Spleen (tissue), 11 donors: Measurements from ENCODE around the gene CNTNAP2. TPM values are rescaled to one million over a fixed set of nuclear protein-coding genes. Genes with fewer than 3 reads are reported as not detected.

Experiments
- DNase-seq: peaks from one replicate; pipeline ENCODE4 v3.0.0-alpha.2; 2020
- H3K27ac ChIP-seq, 8 donors: fragments of 200-600 bp; sonication (generic) in 7 of 8; 1 replicate in 4 of 8; 2 replicates in 4 of 8; pipeline versions ENCODE4 v1.5.0 to v1.8.0; 2016 to 2021; ENCODE audit warnings: inconsistent platforms in 4 of 8, mild to moderate bottlenecking in 4 of 8, moderate library complexity in 1 of 8
- H3K27me3 ChIP-seq, 7 donors: fragments of 200-600 bp; sonication (generic) in 6 of 7; replicated peaks in 1 of 7; 1 replicate in 4 of 7; 2 replicates in 3 of 7; pipeline versions ENCODE4 v1.5.0 to v1.8.0; 2016 to 2021; ENCODE audit warnings: inconsistent platforms in 3 of 7, mild to moderate bottlenecking in 1 of 7
- H3K36me3 ChIP-seq, 6 donors: fragments of 200-600 bp; sonication (generic) in 5 of 6; 1 replicate in 4 of 6; 2 replicates in 2 of 6; pipeline versions ENCODE4 v1.5.0 to v1.8.0; 2016 to 2021; ENCODE audit warnings: inconsistent platforms in 2 of 6
- H3K4me1 ChIP-seq, 6 donors: fragments of 200-600 bp; sonication (generic) in 5 of 6; 1 replicate in 3 of 6; 2 replicates in 3 of 6; pipeline versions ENCODE4 v1.5.0 to v1.8.0; 2016 to 2021; ENCODE audit warnings: inconsistent platforms in 3 of 6
- H3K4me3 ChIP-seq, 8 donors: fragments of 200-600 bp; sonication (generic) in 7 of 8; 1 replicate in 4 of 8; 2 replicates in 4 of 8; pipeline versions ENCODE4 v1.5.0 to v1.8.0; 2016 to 2021; ENCODE audit warnings: inconsistent platforms in 4 of 8, mild to moderate bottlenecking in 4 of 8, moderate library complexity in 2 of 8
- H3K9me3 ChIP-seq, 8 donors: fragments of 200-600 bp; sonication (generic) in 7 of 8; 1 replicate in 4 of 8; 2 replicates in 4 of 8; pipeline versions ENCODE4 v1.5.0 to v1.8.0; 2016 to 2021; ENCODE audit warnings: inconsistent platforms in 4 of 8
- POLR2A ChIP-seq, 3 donors: fragments of 450-650 bp; IDR thresholded peaks; one replicate each; pipeline ENCODE4 v1.5.1; 2017; ENCODE audit warnings: antibody characterized with exemption in 3 of 3, mild to moderate bottlenecking in 1 of 3
- POLR2AphosphoS5 ChIP-seq, 3 donors: sonication (generic); formaldehyde crosslinking; IDR thresholded peaks; one replicate each; pipeline ENCODE4 v1.5.1; 2017; ENCODE audit warnings: antibody characterized with exemption in 3 of 3
- WGBS, 5 donors: extraction: QIAGEN DNeasy Blood & Tissue Kit in 3 of 5; methylation state at CpG; one replicate each; pipeline versions ENCODE4 v1.1.5 to v1.1.7; 2013 to 2018; 5-methylcytosine and 5-hydroxymethylcytosine counted together
- intact Hi-C: fragments of 100-400 bp; cut with DNase I; formaldehyde crosslinking; loops from one replicate; pipeline ENCODE4 v1.15.0; 2023; ENCODE audit warnings: low total_unique reads
- polyA plus RNA-seq, 3 donors: library from polyadenylated mRNA; stranded (reverse); fragments of 200-250 nt; gene quantifications; one replicate each; pipeline ENCODE4 v1.2.1, GENCODE V29; 2013
- total RNA-seq, 7 donors: library from RNA; depleted of rRNA in 3 of 7; stranded (reverse); fragments of >200 nt in 3 of 7; fragmentation: NEBNext Ultra II Directional in 4 of 7; extraction: Animal tissue kit (Norgen Biotek cat#: 25700) in 4 of 7; gene quantifications; one replicate each; pipeline versions ENCODE4 v1.1.0 to v1.2.1, GENCODE V29; 2016 to 2021
- TF ChIP-seq, protein P1 (sequence below), 11 experiments: fragments of 200-600 bp in 7 of 11; fragments of 450-650 bp in 4 of 11; sonication (generic) in 4 of 11; IDR thresholded peaks in 8 of 11; conservative IDR thresholded peaks in 3 of 11; 1 replicate in 7 of 11; 2 replicates in 4 of 11; pipeline versions ENCODE4 v1.4.0 to v1.8.0; 2016 to 2021; ENCODE audit warnings: antibody characterized with exemption in 11 of 11, inconsistent platforms in 4 of 11, mild to moderate bottlenecking in 1 of 11
- donor health status: healthy with polysubstance abuse.
- donor health status: DM: no; HTN: no; CAD: no; lungs with moderate emphysema.
- donor health status: DM: no; HTN: no; CAD: no.
- donor health status: Bipolar disorder and iron deficiency.
- donor health status: healthy.
- donor health status: DM: no; HTN: no; CAD: no.
- donor health status: DM: yes; HTN: yes; CAD: no.

Gene CNTNAP2
- total and polyA plus RNA-seq, 10 donors: 0.13 to 2.0 (median 0.82) TPM

DNA sequence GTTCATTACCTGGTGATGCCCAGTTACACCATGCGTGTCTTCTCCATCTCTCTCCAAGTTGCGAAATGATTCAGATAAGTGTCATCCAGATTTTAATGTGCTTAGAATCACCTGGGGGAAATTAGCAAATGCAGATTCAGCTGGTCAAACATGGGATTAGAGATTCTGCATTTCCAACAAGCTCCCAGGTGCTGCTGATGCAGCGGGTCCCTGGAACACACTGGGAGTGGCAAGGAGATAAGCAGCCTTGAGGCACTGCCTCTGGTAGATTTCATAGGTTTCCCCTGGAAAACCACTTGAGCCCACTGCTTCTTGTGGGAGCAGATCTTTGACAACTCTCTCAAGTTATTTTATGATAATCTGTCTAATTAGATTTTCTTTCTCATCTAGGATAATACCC, 2278.0 kb downstream of the CNTNAP2 start:
- Histone ChIP-seq H3K27ac (no peak overlapping the region), H3K9me3 (peaks cover 0 to 2% (median 0%) of the 10 kb centered on the region in 8 donors), H3K4me1 (peaks cover 0 to 26% (median 0%) of the 10 kb centered on the region in 6 donors), H3K4me3 (no peak overlapping the region), H3K36me3 (no peaks in the 10 kb centered on the region), H3K27me3 (peaks cover 0 to 17% (median 0%) of the 10 kb centered on the region in 7 donors)
- intact Hi-C loops: no loop called here
- TF ChIP-seq POLR2AphosphoS5 (IDR thresholded peaks at IDR 0.05) (no peak), POLR2A (IDR thresholded peaks at IDR 0.05) (no peak)
- TF ChIP-seq, protein P1, sequence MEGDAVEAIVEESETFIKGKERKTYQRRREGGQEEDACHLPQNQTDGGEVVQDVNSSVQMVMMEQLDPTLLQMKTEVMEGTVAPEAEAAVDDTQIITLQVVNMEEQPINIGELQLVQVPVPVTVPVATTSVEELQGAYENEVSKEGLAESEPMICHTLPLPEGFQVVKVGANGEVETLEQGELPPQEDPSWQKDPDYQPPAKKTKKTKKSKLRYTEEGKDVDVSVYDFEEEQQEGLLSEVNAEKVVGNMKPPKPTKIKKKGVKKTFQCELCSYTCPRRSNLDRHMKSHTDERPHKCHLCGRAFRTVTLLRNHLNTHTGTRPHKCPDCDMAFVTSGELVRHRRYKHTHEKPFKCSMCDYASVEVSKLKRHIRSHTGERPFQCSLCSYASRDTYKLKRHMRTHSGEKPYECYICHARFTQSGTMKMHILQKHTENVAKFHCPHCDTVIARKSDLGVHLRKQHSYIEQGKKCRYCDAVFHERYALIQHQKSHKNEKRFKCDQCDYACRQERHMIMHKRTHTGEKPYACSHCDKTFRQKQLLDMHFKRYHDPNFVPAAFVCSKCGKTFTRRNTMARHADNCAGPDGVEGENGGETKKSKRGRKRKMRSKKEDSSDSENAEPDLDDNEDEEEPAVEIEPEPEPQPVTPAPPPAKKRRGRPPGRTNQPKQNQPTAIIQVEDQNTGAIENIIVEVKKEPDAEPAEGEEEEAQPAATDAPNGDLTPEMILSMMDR (IDR thresholded peaks at IDR 0.05 in 8 of 11, conservative IDR thresholded peaks at IDR 0.05 in 3 of 11): no peak
- WGBS, 5 donors: 87 to 95% (median 94%) methylated on average over 3 of the region's 3 CpGs
- no peak for DNase-seq

DNA sequence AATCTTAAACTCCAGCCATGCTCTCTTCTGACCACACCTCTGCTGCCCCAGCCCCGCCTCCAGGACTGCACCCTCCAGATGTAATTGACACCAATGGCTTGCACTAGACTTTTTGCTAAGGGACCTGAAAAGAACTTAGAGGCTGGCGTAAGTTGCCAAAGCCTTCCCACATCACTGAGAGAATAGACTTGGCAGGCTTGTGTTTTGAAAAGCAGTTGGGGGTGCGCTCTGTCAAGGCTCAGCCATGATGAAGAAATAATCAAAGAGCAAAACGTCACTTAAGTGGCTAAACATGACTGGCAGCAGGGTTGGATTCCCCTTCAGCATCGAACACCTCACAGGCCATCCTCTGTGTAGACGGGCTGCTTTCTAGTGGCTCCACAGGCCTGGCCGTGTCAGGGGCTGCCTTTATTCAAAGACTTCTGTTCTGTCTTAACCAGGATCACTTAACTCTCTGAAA, 2278.8 kb downstream of the CNTNAP2 start:
- no peaks in the 10 kb centered on the region for H3K9me3 ChIP-seq
- no peak for TF ChIP-seq POLR2A (IDR thresholded peaks at IDR 0.05)
- no peak for TF ChIP-seq POLR2AphosphoS5 (IDR thresholded peaks at IDR 0.05)
- TF ChIP-seq, protein P1 (IDR thresholded peaks at IDR 0.05 in 8 of 11, conservative IDR thresholded peaks at IDR 0.05 in 3 of 11): no peak
- DNase-seq: no peak
- H3K27ac ChIP-seq: no peak overlapping the region
- H3K27me3 ChIP-seq: peaks cover 0 to 24% (median 0%) of the 10 kb centered on the region in 7 donors
- H3K4me1 ChIP-seq: peaks cover 0 to 33% (median 0%) of the 10 kb centered on the region in 6 donors
- no peaks in the 10 kb centered on the region for H3K36me3 ChIP-seq
- WGBS, 5 donors: 78 to 82% (median 81%) methylated on average over 7 of the region's 7 CpGs
- H3K4me3 ChIP-seq: no peak overlapping the region
- intact Hi-C loops: no loop called here

DNA sequence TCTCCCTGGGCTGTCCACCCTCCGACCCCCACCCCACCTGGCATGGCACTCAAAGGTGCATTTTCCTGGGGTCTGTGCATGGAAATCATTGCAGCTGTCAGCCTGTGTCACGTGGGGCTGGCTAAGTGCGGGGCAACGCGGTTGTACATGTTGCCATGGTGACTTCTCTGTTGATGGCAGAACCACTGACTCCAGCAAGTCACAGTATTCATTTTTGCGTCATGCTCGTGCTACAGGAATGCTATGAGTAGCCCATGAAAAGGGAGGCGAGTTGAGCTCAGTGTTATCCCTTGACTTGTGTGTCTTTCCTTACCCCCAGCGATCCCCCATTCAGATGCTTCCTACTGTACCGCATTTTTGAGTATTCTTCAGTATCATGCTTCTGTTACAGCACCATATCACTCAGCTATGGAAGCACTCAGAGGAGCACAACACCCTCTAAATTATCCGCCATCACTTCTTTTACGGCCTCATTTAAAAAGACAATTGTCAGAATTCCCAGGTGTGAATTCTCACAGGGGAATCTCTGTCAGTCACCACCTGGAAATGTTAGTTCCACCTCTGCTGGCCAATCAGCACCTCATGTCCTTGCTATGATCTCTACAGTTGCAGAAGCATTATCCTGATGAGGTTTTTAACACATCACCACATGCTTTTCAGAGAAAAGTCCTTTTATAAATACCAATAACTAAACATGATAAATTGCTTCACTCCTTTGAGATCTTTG, 2279.6 kb downstream of the CNTNAP2 start:
- peaks cover 0 to 34% (median 0%) of the 10 kb centered on the region in 6 donors for H3K4me1 ChIP-seq
- intact Hi-C loops: no loop called here
- TF ChIP-seq, protein P1 (IDR thresholded peaks at IDR 0.05 in 8 of 11, conservative IDR thresholded peaks at IDR 0.05 in 3 of 11): no peak
- no peak for TF ChIP-seq POLR2A (IDR thresholded peaks at IDR 0.05)
- TF ChIP-seq POLR2AphosphoS5 (IDR thresholded peaks at IDR 0.05): no peak
- H3K9me3 ChIP-seq: no peaks in the 10 kb centered on the region
- DNase-seq: no peak
- H3K36me3 ChIP-seq: no peaks in the 10 kb centered on the region
- no peak overlapping the region for H3K27ac ChIP-seq
- no peak overlapping the region for H3K4me3 ChIP-seq
- 73 to 79% (median 74%) methylated on average over 12 of the region's 12 CpGs for WGBS, 5 donors
- peaks cover 0 to 31% (median 0%) of the 10 kb centered on the region in 7 donors for H3K27me3 ChIP-seq

DNA sequence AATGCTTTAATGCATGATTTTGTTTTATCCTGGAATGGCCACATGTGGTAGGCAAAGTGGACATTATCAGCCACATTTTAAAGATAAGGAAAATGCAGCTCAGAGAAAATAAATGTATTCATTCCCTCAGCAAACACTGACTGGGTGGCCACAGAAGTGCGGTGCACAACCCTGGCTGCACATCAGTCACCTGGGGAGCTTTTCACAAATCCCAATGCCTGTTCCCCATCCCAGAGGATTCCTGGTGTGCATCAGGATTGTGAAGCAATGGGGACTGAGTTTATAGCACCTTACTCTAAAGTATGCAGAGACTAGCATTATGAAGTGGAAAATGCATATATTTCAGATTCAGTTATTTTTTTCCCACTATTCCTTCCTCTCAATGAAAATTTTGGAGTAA, 2280.5 kb downstream of the CNTNAP2 start:
- Histone ChIP-seq H3K27me3 (peaks cover 0 to 31% (median 0%) of the 10 kb centered on the region in 7 donors), H3K27ac (no peak overlapping the region), H3K4me1 (peaks cover 0 to 34% (median 0%) of the 10 kb centered on the region in 6 donors), H3K4me3 (no peak overlapping the region), H3K36me3 (no peaks in the 10 kb centered on the region), H3K9me3 (no peaks in the 10 kb centered on the region)
- intact Hi-C loops: no loop called here
- WGBS, 5 donors: 82 to 91% (median 87%) methylated on average over 1 of the region's 1 CpG
- no peak for DNase-seq
- TF ChIP-seq POLR2AphosphoS5 (IDR thresholded peaks at IDR 0.05) (no peak), POLR2A (IDR thresholded peaks at IDR 0.05) (no peak)
- TF ChIP-seq, protein P1 (IDR thresholded peaks at IDR 0.05 in 8 of 11, conservative IDR thresholded peaks at IDR 0.05 in 3 of 11): no peak
